ENCODE measurements around the gene PLOD3.

The PLOD3 gene

GRCh38 chr7:101164071-101164840 lies 53.1 kb downstream of the PLOD3 start:
- DNase-seq = no peak

DNA sequence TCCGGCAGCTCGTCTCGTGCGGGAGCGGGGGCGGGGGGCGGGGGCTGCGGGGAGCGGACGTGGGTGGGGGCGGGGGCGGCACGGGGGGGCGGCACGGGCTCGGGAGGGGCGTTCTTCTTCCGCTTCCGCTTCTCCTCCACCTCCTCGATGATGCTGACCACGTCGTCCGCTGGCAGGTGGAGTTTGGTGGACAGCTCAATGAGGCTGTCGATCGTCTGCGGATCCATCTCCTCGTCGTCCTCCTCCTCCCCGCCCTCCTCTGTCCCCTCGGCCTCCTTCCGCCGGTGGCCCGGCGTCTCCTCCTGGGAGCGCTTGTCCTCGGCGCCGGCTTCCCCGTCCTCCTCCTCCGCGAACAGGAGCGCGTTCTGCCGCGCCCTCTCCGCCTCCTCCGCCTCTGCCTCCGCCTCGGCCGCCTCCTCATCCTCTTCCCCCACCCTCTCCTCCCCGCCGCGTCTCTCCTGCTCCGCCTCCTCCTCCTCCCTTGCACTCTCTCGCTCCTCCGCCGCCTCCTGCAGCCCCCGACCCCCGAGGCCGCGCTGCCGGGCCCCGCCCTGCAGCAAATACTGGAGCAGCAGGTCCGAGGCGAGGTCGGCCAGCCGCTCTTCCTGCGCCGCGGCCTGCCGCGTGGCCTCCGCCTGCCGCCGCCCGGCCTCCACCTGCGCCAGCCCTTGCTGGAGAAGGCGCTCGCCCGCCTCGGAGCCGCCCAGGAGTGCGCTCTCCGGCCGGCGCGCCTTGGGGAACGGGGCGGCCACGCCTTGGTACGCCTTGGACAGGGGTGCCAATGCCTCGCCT lies 53.9 kb downstream of the PLOD3 start:
- peak; percentile 65 for DNase-seq

DNA sequence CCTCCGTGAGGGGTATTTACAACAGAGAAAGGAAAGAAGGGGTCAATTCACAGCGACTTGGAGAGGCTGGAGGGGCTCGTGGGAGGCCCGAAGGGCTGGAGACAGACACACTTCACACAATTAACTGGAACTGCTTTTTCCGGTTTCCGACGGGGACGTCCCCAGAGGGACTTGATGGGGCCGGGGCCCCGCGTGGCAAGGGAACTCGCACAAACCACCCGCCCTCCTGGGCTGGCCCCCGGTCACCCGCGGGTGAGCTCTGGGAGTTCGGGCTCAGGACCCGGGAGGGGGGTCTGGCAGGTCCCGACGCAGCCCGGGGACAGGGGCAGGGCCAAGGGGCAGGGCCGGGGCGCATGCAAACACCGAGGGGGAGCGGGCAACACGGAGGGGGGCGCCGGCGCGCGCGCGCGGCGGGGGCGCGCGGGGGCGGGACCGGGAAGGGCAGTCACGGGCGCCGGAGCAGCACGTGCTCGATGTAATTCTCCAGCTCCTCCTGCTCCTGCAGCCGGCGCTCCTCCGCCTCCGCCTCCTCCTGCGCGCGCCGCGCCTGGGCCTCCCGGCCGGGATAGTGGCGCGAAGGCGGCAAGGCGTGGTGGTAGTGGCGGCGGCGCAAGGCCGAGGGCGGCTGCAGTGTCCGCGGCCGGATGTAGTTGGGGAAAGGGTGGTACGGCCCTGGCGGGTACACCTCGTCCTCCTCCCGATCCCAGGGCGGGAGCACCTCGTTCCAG lies 54.7 kb downstream of the PLOD3 start:
- peak; percentile 55 for DNase-seq

DNA sequence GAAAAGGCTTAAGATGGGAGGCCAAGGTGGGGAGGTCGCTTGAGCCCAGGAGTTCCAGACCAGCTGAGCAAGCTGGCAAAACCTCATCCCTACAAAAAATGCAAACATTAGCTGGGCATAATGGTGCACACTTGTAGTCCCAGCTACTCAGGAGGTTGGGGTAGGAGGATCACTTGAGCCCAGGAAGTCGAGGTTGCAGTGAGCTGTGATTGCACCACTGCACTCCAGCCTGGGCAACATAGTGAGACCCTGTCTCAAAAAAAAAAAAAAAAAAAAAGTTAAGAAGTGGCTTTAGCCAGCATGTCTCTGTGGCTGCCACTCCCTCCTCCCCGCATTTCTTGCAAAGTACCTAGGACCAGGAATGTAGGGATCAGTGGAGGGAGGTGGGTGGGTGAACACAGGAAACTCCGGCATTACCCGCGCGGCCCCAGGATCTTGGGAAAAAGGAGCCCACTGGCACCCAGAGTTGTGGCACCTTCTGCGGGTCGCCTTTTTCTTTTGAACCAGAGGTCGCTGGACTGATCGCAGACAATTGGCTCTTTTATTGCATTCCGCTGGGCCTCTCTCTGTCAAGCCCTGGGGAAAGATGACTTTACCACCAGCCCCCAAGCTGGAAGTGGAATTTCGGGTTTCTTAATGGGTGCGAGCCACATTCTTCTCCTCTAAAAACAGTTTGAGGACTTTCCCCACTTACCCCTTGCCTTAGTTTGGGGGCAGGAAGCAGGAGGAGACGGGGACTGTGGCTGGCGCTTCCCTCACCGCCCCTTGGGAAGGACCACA lies 55.5 kb downstream of the PLOD3 start:
- no peak for DNase-seq

- DNase-seq = no peak
Observed at GRCh38 chr7:101160910-101161309, 56.5 kb downstream of the PLOD3 start.

- no peak for DNase-seq
Observed at GRCh38 chr7:101159696-101160674, 57.4 kb downstream of the PLOD3 start.

GRCh38 chr7:101156866-101157589 lies 60.4 kb downstream of the PLOD3 start:
- DNase-seq = no peak

GRCh38 chr7:101156277-101156676 lies 61.1 kb downstream of the PLOD3 start:
- DNase-seq = no peak

Measured in NCI-H510A (cell line).